ENCODE measurements around the gene SH3BGR.

GRCh38 chr21:39474611-39475010 lies 22.8 kb downstream of the SH3BGR start:
- TF ChIP-seq EZH2 (IDR thresholded peaks at IDR 0.05; ENCODE audit: low read length) (no peak), CTCF (optimal IDR thresholded peaks at IDR 0.05 in 1 of 3, IDR thresholded peaks at IDR 0.05 in 1 of 3, conservative IDR thresholded peaks at IDR 0.05 in 1 of 3; ENCODE audit: extremely low read depth in 1 of 3, insufficient read depth in 2 of 3, low read length in 3 of 3) (no peak)
